NCI-H524 (cell line): ENCODE measurements around the gene KCTD18.

Experiments
- DNase-seq, 2 experiments: peaks; one replicate each; lab custom pipeline; 2025; lab: John Stamatoyannopoulos, UW

Gene KCTD18

DNA sequence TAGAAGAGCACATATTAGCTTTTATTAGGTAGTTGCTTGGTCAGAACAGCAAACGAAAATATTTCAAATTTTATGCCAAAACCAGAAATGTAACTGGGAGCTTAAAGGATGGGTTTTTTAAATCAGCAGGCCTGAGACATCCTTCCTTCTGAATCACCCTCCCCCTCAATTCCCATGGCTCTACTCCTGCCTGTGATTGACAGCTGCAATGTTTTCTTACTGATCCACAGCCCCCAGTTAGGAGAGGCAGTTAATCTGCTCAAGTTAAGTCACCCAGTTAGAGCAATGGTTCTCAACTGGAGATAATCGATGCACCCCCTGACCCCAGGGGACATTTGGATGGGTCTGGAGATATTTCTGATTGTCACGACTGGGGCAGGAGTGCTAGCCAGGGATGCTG lies 24.9 kb downstream of the KCTD18 start:
- DNase-seq = no peak

DNA sequence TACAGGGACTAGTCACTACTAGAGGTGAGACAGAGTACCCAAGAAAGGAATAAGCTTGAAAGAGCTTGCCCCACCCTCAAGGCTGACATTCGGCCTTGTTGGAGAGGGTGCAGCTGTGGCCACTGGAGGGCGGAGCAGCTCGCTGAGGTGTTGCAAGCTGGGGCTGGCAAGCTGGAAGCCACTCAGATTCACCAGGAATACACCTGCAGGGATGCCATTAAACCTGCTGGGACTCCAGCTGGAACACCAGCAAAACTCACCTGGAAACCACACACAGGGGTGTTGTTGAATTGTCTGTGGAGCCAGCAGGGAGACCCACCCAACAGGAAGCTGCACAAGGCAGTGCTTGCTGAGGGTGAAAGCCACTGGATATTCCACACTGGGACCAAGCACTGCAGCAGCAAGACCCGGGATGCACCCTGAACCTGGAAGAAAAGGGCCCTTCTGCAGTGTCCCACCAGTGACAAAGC lies 26.1 kb downstream of the KCTD18 start:
- DNase-seq = peak in 1 of 2 experiments; percentile 50

DNA sequence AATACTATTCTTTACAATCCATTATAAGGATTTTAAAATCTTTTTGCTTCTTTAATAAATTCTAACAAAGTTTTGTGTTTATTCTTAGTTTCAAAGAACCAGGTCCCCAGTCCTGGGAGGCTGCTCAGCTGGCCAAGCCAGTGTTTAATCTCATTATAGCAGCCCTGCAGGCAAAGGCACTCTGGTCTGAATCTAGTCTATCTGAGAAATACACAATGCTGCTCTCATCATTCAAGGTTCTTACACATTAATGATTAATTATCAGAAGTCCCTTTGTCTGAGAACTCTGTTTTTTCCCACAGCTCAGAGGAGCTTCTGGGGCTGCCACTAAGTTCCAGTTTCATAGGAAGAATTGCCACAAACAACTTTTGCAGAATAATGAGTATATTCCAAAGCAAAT lies 27.7 kb downstream of the KCTD18 start:
- DNase-seq = no peak

DNA sequence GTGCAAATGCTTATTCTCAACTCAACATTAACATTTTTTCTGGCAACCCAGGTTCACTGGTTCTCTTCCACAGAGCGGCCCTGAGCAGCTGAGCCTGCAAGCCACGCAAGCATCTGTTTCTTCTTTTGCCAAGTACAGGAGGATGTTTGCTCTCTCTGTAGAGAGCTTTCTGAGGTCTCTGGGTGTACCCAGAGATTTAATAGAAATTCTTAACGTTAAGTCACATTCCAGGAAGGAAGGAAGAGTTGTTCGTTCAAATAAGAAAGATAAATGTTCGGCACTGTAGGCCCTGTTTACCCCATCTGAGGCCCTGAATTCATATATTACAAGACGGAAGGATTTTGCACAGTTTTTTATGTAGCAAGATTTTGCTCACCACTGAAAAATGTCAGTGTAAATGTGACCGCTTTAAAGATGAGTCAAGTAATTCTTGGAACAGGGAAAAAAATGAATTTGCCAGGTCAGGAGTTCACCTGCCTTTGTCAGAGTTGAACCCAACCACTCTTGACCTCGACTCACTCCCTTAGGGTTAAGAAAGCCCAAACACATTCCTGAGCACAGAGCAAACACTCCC lies 30.1 kb downstream of the KCTD18 start:
- no peak for DNase-seq

DNA sequence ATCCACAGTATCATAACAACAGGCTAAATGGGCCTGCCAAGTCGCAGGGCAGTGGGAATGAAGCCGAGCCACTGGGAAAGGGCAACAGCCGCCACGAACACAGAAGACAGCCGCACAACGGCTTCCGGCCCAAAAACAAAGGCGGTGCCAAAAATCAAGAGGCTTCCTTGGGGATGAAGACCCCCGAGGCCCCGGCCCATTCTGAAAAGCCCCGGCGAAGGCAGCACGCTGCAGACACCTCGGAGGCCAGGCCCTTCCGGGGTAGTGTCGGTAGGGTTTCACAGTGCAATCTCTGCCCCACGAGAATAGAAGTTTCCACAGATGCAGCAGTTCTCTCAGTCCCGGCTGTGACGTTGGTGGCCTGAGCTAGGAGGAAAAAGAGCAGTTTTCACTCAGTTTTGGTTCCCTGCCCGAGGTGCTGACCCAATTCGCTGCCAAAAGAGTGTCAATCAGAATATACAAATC lies 32.2 kb downstream of the KCTD18 start:
- no peak for DNase-seq

DNA sequence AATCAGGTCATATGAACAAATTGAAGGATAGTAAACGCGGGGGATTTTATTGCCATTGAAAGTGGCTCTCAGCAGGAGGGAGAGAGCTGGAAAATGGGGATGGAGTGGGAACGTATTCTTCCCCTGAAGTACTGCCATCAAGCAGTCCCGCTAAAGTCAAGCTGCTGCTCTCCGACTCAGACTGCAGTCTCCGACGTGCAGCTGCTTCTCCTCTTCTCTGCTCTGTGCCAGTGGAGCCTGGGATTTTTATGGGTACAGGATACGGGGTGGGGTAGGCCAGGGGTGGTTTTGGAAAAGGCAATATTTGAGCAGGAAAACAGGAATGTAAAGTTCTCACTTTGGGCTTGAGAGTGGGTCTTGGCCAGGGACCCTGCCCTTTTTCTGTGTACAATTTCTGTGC lies 33.0 kb downstream of the KCTD18 start:
- no peak for DNase-seq

DNA sequence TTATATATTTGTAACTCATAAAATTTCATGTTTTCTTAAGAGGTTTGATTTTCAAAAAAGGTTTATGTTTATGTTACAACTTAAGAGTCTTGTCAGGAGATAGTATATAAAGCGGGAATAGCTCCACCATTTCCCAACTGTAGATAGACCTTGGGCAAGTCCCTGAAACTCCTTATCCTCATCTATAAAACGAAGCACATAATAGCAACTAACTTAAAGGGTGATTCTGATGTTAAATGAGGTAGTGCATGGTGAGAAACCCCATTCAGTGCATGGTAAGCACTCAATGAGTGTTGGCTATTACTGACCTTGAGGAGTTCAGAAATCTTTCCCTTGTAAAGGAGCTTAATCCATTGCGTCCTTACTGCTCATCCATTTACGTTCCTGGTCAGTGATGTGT lies 34.1 kb downstream of the KCTD18 start:
- no peak for DNase-seq

DNA sequence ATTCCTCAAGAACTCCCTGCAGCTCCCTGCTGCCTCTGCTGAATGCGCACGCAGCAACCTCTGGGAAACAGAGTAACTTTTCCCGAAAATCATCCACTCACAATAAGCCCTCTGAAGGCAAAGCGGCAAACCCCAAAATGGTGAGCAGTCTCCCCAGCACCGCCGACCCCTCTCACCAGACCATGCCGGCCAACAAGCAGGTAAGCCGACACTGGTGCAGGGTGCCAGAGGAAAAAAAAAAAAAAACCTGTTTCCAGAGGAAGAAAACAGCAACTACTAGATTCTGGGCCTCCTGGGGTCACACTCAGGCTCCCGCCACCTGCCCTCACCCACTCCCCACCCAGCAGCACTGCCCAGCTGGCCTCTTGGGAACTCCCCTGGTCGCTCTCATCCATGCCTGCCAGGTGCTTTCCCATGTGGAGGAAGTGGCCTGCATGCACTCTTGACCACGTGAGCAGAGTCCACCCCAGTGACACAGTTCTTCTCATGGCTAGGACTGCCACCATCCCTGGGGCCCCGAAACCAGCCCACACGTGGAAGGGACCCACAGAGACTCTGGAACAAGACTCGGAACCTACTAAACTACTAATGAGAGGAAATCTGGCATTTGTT lies 36.9 kb downstream of the KCTD18 start:
- no peak for DNase-seq

DNA sequence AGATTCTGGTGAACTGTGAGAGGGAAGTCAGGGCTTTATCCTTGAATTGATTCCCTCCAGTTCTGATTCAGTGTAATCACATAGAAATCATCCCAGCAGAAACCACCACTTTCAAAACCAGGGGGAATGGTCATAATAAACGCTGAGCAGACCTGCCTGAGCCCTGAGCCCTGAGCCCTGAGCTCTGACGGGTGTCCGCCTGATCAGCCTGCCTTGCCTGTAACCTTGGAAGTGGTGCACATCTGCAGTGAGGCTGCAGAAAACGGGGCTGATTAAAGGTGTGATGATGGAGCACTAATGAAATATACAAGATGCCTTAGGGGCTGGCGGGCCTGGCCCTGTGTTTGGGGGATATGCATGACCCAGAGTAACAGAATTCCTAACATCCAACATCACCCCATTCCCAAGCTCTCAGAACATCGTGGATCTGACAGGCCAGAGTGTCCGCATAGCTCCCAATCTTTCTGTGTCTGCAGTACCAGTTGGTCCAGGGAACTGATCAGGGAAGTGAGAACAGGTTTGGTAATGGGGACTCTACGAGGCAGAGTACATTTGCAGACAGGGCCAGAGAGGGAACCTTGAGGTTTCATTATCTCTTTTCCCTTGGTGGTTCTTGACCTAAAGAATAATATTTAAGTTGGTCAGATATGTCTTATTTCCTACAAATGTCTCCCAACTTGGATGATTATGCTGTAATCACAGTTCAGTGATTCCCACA lies 37.8 kb downstream of the KCTD18 start:
- DNase-seq = no peak

DNA sequence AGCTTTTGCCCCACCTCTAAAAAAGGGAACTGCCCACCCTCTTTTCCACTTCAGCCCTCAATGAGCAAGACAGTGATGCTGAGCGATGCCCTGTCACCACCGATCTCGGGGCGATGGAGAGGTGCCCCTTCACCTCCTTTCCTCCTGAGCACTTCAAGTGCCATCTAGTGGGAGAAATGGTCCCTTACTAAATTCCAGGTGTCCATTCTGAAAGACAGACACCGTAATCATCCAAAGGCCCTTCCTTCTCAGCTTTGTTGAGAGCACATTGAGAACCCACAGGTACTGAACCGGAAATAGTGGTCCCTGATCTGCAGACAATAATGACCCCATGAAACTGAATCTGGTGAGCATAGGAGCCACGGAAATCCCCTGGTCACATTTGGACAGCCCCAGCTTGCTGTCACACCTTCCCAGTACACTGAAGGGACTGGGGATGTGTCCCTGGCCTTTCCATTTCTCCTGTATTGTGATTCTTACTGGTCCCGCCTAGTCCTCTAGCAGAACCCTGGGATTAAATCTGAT lies 38.5 kb downstream of the KCTD18 start:
- DNase-seq = peak in 1 of 2 experiments; percentile 45

DNA sequence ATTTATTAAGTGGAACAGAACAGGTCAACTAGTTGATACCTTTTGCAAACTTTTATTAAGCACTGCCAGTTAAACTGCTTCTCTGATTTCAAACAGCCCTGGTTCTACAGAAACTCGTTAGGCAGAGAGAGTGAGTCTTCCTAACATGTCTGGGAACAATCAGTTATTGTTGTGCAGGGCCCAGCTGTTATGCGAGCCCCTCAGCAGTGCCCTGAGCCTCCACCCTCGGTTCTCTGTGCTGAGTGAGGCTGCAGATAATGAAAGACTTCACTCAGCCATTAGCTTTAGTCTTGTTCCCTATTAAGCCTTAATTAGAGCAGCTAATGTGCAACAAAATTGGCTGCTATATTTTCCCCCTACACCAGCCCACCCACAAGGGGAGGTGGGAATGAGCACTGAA lies 39.6 kb downstream of the KCTD18 start:
- no peak for DNase-seq

DNA sequence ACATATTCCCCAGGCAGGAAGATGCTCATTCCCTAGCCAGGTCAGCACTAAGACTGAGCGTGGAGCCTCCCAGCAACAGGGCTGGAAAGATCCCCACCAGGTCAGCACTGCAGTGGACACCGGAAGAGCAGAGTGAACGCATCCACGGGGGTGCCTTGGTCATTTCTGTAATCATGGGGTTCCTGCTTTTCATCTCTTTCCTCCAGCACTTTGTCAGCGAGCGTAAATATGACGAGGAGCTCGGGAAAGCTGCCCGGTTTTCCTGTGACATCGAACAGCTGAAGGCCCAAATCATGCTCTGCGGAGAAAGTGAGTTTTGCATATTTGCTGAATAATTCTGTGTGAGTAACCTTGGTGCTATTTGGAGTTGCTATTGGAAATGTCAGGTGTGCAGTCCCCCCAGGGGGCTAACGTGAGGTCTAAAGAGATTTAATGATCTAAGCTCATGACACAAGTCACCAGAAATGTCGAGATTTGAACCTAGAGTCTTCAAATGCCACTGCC lies 40.1 kb downstream of the KCTD18 start:
- no peak for DNase-seq

DNA sequence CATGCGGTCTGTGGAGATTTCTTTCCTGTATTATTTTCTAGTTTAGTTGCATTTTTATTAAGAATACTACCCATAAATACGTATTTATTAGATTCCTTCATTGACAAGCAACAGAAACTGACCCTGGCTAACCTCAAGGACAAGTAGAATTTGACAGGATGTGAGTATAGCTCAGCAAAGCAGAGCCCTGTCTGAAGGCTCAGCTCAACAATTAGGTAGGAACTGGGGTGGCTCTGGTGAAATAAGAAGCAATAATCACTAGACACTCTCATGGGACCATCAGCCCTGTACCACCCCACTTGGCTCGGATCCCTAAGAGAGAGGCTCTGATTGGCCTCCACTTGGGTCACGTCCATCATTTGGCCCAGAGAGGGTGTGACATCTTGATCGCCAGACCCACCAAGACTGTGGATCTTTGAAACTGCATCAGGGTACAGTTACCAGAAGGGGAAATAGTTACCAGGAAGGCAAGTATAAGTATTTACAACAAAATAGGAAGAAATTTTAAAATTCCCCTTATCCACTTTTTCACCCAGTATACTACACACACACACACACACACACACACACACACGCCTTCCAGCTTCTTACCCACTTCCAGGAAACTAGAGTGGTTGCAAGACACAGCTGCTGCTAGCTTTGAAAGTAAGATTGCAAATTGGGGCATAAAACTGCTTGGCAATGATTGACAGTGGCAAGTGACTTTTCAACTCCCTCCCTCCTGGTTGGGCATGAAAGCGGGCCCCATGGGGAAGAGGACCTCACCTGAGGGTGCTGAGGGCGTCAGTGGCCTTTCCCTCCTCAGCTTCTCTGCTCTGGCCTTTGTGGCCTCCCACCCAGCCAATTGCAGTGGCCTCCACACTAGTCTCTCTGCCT lies 41.8 kb downstream of the KCTD18 start:
- DNase-seq = peak in 1 of 2 experiments; percentile 8

DNA sequence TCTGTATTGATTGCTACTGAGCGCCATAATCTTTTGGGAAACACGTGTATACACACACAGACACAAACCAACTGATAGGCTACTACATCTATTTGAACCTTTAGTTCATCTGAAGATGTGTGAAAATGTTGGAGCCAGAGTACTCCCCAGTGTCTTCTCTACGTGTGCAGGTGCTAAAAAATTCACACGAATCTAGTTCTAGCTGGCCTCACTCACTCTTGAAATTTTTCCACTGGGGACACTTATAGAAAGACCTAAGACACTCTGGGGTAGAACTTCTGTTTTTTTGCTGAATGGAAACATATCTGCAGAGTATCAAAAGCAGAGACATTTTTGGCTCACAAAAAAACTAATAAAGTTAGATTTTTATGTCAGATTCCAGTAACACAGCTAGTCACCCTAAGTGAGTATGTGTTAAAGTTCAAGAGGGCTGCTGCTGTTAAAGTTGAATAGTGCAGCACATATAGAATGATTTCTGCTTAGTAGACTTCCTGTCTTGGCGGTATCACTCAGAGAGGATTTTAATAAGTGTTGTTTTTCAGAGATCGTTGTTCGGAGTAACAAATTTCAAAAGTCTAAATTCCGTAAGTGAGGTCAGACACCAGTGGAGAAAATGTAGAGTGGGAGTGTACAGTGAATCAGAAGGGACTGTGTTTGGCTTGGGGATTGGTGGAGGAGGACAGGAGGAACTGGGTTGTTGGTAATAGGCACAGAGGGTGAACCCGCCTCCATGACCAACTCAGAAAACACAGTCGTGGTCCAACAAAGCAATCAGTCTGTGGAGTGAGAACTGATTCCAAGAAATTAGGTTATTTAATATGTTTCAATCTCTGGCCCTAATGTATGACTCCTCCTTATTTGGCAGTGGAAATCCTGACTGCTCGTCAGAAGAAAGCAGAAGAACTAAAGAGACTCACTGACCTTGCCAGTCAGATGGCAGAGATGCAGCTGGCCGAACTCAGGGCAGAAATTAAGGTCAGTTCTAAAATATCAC lies 43.1 kb downstream of the KCTD18 start:
- no peak for DNase-seq

DNA sequence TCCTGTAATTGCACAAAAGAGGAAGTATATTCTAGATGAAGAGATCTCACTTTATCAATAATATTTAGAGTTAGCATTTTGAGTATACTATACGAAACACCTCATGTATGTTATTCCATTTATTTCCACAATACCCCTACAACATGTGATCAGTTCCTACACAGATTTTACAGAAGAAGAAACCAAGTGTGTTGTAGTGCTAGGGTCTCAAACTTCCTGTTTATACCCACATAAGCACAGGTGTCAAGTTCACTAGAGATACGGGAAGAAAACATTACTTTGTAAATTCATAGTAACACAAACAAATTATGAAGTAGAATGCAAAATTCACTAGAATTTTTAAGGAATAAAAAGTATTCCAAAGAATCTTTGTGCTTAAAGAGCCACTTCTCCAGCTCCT lies 46.4 kb downstream of the KCTD18 start:
- no peak for DNase-seq

DNA sequence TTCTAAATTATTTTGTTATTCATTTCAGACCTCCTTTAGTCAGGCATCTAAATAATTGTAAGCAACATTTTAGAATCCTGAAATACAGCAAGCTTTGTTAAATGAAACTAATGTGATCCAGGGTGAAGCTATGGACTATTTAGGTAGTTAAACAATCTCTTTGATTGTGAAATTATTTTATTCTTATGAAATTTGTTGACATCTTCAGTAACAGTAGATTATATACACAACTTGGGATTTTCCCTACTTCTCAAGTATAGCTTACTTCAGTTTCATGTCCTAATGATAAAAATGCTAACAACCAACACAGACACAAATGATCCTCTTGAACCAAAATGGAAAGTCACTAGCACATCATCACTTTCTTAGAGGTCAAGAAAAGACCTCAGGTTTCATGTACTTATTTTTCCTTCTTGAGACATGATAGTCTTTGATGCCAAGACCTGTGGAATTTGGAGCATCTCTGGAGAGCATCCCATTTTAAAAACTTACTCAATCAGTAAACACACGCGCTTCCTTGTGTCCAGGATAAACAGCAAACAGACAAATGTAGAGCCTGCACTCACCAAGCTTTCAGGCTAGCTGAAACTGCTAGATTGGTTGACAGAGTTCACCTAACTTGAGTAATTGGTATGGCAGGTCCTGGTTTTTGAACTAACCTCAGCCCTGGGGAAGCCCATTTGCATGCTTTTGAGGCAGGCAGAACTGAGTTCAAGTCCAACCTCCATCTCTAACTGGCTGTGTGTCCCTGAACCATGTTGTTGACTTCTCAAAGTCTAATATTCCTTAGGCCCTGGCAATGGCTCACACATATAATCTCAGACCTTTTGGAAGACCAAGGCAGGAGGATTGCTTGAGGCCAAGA lies 47.8 kb downstream of the KCTD18 start:
- no peak for DNase-seq

DNA sequence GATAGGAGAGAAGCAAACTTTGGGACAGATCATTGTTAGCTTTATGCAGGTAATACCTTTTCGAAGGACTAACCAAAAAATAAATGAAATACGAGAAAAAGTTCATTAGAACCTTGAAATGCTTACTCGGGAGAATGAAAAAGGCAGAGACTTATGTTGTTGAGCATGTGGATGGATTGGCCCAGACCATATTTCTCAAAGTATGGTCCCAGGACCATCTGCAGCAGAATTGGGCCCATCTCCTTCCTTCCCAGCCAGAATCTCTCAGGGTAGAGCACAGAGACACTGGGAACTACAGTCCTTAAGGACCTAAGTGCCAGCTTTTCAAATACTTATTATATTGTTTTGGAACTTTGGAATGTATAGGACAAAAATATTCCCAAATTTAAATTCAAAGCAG lies 50.8 kb downstream of the KCTD18 start:
- DNase-seq = no peak

DNA sequence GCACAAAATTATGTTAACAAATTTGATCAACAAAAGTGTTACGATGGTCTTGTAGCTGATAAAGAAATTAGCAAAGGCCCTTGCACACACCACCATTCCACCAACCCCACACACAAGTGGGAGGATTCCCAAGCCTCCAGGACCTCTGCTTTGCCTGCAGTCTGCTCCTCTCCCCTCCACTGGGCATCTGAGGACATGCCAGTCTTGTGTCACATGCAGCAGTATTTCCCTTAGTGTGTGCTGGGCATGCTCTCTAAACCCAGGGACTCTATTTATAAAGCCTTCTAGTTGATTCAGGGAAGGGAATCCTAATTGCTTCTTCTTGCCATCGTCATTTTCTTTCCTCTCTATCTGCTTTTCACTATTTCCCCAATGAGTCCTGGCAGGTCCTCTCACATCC lies 53.3 kb downstream of the KCTD18 start:
- DNase-seq = no peak

DNA sequence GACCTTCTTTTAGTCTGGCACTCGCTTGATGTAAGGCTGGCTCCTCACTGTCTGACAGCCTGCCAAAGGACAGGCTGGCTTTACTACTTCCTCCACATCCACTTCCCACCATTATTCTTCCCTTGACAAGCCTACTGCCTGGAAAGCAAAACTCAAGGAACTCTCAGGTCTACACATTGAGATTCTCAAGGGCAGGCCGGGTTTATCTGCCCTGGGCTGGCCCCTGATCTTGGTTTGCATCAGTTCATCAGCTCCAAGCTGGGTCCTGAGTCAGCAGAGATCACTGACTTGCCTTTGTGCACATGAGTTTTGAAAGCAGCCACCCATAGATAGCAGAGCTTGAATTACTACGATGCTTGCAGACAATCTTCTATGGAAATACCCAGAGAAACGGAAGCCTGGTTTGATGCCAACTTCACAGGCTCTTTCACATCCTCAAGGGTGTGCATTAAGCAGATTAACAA lies 53.9 kb downstream of the KCTD18 start:
- DNase-seq = peak in 1 of 2 experiments; percentile 60
